Endometrial microvascular endothelial cells (primary cell): ENCODE data around the gene GYS1. TPM values are rescaled to one million over a fixed set of nuclear protein-coding genes. Genes with fewer than 3 reads are reported as not detected.
"Not testable (repeated sequence)": the region's sequence is repeated elsewhere in the genome, so short reads cannot be mapped to it uniquely, and the experiment has no call there.

Experiments
- in situ Hi-C: cut with HindIII; loops from 2 replicates; pipeline ENCODE4 v1.10.0; 2017; ENCODE audit warnings: low sequenced_read_pairs, low pct_unique_long_range_greater_than_20kb; ENCODE audit errors: inconsistent ontology term
- total RNA-seq: library from RNA; depleted of rRNA; stranded (reverse); fragments of >200 nt; gene quantifications from one replicate; pipeline ENCODE4 v1.2.3, GENCODE V29; 2015; ENCODE audit errors: inconsistent ontology term

The GYS1 gene
- total RNA-seq, 1 donor from 2014 or later = 45.1 TPM

DNA sequence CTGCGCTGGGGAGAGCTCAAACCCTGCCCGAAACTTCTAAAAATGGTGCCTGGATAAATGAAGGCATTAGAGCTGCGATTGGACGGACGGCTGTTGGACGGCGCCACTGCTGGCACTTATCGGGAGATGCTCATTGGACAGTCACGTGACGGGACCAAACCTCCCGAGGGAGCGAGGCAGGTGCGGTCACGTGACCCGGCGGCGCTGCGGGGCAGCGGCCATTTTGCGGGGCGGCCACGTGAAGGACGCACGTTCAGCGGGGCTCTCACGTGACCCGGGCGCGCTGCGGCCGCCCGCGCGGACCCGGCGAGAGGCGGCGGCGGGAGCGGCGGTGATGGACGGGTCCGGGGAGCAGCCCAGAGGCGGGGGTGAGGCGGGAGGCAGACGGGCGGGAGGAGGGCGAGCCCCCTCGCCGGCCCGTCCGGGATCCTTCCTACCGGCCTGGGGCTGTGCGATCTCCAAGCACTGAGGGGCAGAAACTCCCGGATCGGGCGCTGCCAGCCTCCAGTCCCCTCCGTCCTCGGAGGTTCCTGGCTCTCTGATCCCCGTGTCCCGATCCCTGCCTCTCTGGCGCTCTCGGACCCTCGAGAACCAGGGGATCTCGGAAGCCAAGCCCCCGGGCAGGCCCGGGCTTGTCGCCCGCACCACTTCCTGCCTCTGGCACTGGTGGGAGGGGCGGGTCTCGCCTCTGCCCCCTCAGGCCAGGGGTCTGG is 38.4 kb downstream of the GYS1 start, which contains the start of gene BAX:
TSS of gene BAX (plus strand) at position 281 of the 713 bp plus-strand sequence. CDS start at position 335, 54 bp downstream.
- in situ Hi-C loops = no loop called here

DNA sequence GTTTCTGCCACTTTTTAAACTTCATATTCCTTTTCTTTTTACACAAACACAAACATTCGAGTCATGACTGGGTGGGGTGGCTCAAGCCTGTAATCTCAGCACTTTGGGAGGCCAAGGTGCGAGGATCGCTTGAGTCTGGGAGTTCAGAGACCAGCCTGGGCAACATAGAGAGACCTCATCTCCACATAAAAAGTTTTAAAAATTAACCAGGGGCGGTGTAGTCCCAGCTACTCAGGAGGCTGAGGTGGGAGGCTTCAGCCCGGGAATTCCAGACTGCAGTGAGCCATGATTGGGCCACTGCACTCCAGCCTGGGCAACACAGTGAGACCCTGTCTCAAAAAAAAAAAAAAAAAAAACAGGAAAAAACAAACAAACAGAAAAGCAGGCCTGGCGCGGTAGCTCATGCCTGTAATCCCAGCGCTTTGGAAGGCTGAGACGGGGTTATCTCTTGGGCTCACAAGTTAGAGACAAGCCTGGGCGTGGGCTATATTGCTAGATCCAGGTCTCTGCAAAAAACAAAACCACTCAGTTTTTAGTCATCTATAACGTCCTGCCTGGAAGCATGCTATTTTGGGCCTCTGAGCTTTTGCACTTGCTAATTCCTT is 39.0 kb downstream of the GYS1 start:
- in situ Hi-C loops = no loop called here

DNA sequence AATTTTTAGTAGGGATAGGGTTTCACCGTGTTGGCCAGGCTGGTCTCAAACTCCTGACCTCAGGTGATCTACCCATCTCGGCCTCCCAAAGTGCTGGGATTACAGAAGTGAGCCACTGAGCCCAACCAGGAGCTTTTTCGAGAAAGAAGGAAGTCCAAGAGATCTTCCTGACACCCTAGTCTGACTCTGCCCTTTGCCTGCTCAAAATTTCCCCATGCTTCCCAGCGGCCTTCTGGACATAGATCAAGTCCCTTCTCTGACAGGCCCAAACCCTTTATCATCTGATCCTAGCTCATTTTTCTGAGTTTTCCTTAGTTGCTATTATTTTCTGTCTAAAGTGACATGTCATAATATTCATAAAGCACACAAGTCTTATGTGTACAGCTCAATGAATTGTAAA is 40.0 kb downstream of the GYS1 start:
- in situ Hi-C loops = no loop called here

DNA sequence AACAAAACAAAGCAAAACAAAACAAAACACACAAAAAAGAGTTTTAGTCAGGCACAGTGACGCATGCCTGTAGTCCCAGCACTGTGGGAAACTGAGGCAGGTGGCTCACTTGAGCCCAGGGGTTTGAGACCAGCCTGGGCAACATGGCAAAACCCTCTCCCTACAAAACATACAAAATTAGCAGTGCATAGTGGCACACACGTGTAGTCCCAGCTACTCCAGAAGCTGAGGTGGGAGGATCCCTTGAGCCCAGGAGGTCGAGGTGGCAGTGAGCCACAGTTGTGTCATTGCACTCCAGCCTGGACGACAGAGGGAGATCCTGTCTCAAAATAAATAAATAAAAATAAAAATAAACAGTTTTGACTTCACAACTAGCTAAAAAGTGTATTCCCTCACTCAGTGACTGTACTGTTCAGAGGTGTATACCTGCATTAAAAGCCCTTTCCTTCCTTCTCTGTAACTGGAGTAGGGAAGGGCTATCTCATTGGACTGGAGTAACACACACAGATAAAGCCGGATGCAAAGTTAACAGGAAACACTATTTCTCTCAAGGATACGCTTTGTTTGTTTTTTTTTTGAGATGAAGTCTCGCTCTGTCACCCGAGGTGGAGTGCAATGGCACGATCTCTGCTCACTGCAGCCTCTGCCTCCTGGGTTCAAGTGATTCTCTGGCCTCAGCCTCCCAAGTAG is 42.1 kb downstream of the GYS1 start:
- in situ Hi-C loops = no loop called here

DNA sequence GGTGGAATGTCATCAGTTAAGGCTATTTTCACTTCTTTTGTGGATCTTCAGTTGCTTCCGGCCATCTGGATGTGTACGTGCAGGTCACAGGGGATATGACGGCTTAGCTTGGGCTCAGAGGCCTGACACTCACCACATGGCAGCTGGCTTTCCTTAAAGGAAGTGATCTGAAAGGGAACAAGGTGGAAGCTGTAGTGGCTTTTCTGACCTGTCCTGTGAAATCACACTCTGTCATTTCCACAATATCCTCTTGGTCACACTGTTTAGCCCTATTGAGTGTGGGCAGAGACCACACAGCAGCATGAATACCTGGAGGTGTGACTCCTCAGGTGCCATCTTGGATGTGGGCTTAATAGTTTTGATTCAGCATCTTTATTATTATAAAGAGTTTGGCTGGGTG is 43.0 kb downstream of the GYS1 start:
- in situ Hi-C loops = no loop called here

DNA sequence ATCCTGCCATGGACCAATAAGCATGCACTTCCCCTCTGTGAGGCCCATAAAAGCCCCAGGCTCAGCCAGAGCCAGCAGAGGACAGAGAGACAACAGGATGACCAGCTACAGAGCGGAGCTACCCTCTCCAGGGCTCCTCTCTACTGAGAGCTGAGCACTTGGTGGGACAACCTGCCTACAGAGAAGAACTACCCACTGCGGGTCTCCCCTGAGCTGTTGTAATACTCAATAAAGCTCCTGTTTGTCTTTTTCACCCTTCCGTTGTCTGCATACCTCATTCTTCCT is 45.9 kb downstream of the GYS1 start:
- in situ Hi-C loops = no loop called here

DNA sequence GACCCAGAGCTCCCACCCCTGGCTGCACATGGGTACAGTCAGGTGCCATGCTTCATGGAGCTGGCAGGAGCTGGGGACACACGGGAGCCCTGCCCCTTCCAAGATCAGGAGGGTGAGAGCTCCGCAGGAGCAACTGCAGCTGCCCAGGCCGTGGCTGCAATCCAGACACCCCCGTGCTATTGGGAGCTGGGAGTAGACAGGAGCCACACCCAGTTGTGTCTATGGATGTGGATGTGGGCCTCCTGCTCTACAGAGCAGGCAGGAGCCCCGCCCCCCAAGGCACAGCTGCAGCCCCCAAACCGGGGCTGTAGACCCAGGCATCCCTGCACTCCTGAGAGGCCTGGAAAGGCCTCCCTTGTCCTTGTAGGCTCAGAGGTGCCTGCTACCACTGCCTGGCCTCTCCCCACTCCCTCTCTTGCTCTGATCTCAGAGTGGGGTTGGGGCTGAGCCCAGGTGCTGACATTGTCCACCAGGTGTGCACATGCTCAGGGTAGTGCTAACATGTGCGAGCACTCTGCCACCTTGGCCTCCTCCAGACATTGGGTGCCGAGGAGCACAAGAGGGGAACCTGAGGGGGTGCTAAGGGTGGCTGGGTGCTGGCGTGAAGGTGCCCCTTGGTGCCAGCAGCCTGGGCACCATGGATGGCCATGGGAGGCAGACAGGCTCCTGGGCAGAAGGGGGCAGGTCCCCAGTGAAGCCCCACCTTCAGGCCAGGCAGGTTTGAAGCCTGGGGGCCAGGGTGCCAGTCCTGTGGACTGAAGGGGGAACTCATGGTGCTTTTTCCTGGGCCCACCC is 46.4 kb downstream of the GYS1 start:
- in situ Hi-C loops = no loop called here

DNA sequence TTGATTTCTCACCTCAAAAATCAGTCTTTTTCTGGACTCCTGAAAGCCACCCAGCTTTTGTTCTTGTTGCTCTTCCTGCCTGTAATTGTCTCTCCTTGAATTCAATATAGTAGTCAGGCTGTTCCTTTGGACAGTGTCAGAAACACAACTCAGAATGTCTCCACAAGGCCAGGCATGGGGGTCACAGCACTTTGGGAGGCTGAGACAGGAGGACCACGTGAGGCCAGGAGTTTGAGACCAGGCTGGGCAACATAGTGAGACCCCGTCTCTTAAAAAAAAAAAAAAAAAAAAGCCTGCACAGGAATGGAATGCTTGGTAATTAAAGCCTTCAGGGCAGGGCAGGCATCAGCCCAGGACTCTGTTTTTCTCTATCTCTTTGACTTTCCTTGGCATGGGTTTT is 47.3 kb downstream of the GYS1 start:
- in situ Hi-C loops = no loop called here

DNA sequence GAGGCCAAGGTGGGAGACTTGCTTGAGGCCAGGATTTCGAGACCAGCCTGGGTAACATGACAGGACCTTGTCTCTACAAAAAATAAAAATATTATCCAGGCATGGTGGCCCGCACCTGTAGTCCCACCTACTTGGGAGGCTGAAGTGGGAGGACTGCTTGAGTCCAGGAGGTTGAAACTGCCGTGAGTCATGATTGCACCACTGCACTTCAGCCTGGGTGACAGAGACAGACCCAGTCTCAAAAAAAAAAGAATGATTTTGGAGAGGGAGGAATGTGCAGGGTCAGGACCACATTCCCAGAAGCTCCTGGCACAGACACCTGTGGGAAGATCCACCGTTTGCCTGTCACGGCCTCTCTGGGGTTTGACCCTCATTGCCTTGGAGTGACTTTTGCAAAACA is 47.7 kb downstream of the GYS1 start:
- in situ Hi-C loops = no loop called here

DNA sequence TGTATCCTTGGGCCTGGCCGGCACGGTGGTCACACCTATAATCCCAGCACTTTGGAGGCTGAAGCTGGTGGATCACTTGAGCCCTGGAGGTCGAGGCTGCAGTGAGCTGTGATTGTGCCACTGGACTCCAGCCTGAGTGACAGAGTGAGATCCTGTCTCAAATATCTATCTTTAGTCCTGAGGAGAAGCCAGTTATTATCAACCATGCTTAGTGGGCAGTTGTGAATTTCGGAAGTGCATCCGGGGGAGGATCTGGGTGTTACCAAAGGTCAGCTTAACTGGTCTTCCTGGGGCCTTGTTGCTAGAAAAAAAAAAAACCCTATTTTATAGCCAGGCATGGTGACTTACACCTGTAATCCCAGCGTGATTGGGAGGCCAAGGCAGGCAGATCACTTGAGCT is 50.0 kb downstream of the GYS1 start:
- in situ Hi-C loops = no loop called here

DNA sequence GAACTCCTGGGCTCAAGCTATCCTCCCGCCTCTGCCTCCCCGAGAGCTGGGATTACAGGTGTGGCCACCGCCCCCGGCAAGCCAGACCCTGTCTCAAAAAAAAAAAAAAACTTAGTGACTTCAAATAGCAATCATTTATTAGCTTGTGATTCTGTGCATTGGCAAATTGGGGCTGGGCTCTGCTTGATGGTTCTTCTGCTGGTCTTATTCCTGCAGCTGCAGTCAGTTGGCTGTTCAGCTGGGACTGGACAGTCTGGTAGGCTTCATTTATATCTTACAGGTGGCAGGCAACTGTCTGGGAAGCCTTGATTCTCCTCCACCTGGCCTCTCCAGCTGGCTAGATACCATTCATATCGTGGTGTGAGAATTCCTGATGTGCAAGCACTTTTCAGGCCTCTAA is 52.2 kb downstream of the GYS1 start:
- in situ Hi-C loops = no loop called here

DNA sequence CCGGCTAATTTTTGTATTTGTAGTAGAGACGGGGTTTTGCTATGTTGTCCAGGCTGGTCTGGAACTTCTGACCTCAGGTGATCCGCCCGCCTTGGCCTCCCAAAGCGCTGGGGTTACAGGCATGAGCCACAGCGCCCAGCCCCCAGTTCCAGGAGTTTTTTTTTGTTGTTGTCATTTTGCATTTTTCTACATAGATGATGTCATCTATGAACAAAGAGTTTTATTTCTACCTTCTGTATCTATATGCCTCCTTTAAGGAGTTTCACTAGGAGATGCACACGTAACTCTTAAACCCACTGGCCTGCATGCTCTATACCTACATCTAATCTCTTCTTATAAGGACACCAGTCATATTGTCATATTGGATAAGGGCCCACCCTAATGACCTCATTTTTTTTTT is 54.9 kb downstream of the GYS1 start:
- in situ Hi-C loops = no loop called here

DNA sequence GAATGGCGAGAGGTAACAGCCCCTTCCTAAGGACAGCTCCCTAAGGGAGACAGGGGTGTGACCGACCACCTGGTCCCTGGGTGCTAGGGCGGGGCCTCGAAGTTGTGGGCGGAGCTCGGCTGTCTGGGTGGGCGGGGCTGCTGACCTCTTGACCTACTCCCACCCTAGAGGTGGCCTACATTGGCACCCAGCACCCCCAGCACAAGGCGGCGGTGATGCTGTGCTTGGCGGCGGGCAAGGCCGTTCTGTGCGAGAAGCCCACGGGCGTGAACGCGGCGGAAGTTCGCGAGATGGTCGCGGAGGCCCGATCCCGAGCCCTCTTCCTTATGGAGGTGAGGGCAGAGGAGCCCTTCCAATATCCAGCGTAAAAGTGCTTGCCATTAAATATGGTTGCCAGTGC is 57.2 kb downstream of the GYS1 start:
- in situ Hi-C loops = no loop called here

DNA sequence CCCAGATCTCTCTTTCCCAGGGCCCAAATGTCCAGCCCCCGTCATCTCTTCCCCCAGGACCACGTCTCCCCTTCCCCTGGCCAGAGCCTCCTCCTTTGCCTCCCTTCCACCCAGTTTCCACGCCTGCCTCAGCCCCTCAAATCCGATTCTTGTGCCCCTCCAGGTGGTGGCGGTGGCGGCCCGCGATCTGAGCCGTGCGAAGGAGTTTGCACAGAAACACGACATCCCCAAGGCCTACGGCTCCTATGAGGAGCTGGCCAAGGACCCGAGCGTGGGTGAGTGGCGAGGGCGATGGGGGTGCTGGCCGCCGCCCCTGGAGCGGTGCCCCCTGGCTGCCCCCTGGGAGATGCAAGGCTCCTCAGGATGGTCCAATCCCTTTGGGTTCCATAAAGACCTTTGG is 58.3 kb downstream of the GYS1 start:
- in situ Hi-C loops = no loop called here

DNA sequence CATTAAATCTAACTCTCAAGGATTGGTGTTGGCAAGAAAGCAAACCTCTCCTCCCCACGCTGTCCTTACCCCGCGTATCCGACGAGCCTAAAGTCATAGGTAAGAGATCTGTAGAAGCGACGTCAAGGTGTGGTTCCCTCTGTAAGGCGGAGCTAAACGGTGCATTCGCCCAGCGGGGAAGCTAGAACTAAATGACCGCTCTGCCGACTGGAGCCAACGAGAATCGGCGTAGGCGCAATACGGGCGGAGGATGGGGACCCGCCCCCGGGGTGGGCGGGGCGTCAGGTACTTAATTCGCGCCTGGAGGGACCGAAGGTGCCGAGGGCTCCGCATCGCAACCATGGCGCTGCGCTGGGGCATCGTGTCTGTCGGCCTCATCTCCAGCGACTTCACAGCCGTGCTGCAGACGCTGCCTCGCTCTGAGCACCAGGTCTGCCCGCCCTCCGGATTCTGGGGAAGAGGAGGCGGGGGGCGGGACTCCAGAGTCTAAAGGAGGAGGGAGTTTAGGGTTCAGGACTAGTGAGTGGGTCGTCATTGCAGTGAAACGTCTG is 59.7 kb downstream of the GYS1 start, which contains the start of gene DHDH:
TSS of gene DHDH (plus strand) at position 318 of the 551 bp plus-strand sequence. CDS start at position 341, 23 bp downstream.
- in situ Hi-C loops = no loop called here

DNA sequence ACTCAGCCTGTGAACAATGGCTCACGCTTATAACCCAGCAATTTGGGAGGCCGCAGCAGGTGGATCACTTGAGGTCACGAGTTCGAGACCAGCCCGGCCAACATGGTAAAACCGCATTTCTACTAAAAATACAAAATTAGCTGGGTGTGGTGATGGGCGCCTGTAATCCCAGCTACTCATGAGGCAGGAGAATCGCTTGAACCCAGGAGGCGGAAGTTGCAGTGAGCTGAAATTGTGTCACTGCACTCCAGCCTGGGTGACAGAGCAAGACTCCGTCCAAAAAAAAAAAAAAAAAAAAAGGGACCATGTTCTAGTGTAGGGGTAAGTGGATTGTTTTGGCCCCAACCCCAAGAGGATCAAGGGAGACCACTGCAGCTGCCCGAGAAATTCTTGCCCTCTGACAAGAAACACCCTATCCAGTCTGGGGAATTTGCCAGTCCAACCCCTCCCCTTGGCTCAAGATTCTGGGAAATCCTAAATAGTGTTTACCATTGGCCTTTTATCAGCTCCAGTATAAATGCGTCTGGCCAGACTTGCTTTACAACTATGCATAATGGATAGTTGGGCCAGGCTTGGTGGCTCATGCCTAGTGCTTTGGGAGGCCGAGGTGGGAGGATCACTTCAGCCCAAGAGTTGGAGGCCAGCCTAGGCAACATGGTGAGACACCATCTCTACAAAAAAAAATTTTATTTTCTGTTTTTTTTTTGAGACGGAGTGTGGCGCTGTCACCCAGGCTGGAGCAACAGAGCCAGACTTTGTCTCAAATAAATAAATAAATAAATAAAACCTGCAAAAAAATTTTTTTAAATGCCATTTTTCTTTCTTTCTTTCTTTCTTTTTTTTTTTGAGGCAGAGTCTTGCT is 64.7 kb downstream of the GYS1 start:
- in situ Hi-C loops = no loop called here

DNA sequence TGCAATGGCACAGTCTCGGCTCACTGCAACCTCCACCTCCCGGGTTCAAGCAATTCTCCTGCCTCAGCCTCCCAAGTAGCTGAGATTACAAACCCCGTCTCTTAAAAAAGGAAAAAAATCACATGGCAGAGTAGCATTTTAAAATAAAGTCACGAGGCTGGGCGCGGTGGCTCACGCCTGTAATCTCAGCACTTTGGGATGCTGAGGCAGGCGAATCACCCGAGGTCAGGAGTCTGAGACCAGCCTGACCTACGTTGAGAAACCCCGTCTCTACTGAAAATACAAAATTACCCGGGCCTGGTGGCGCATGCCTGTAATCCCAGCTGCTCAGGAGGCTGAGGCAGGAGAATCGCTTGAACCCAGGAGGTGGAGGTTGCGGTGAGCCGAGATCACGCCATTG is 65.4 kb downstream of the GYS1 start:
- in situ Hi-C loops = not testable (repeated sequence)

DNA sequence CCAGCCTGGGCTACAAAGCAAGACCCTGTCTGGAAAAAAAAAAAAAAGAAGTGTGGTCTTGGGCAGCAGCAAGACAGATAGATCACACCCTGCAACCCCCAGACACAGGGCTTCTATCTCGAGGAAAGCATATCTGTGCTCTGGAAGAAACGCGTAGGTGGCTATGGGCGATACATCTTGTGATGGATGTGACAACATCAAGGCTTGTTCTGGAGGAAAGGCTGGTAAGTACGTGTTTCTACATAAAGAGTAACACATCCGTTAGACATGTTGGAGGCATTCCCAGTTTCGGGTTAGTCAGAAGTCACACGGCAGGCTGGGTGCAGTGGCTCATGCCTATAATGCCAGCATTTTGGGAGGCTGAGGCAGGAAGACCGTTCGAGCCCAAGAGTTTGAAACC is 66.2 kb downstream of the GYS1 start:
- in situ Hi-C loops = no loop called here
